Measurements from ENCODE around the gene ZNF333. TPM values are rescaled to one million over a fixed set of nuclear protein-coding genes. Genes with fewer than 3 reads are reported as not detected.

Gene ZNF333
- total RNA-seq, 1 donor, result 31.1 TPM

DNA sequence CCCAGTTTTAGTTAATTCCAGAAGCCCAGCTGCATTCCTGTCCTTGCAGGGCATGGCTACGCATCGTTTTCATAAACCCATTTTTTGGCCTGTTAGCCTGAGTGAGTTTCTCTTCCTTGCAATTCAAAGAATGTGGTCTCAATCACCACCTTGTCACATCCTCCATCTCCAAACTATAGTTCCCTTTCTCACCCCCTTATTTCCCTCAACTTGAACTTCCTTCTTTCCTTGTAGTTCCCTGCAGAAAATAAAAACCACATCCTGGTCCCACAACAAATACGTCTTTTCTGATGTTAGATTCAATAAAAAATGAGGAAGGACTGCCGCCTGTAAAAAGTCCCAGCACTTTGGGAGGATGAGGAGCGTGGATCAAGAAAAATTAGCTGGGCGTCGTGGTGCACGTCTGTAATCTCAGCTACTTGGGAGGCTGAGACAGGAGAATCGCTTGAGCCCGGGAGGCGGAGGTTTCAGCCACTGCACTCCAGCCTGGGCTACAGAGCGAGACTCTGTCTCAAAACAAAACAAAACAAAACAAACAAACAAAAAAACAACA lies 28.4 kb upstream of the ZNF333 start:
- Histone ChIP-seq H2AFZ (ENCODE audit: low read length) (no peak overlapping the region), H4K20me1 (ENCODE audit: insufficient read depth, low read length) (no peaks in the 10 kb centered on the region), H3K27ac (ENCODE audit: low read depth, low read length) (no peak overlapping the region), H3K4me1 (ENCODE audit: insufficient read depth, low read length) (no peaks in the 10 kb centered on the region), H3K27me3 (ENCODE audit: insufficient read depth, low read length) (no peaks in the 10 kb centered on the region), H3K36me3 (ENCODE audit: insufficient read depth, low read length) (no peaks in the 10 kb centered on the region), H3K4me3 (ENCODE audit: insufficient read depth, low read length) (no peak overlapping the region), H3K9me3 (ENCODE audit: low read depth, low read length) (no peaks in the 10 kb centered on the region), H3K4me2 (ENCODE audit: insufficient read depth, low read length) (no peak overlapping the region), H3K79me2 (ENCODE audit: insufficient read depth, low read length) (no peaks in the 10 kb centered on the region)
- no peak for DNase-seq (ENCODE audit: insufficient read length, low spot score, missing footprints)
- TF ChIP-seq, protein P1, sequence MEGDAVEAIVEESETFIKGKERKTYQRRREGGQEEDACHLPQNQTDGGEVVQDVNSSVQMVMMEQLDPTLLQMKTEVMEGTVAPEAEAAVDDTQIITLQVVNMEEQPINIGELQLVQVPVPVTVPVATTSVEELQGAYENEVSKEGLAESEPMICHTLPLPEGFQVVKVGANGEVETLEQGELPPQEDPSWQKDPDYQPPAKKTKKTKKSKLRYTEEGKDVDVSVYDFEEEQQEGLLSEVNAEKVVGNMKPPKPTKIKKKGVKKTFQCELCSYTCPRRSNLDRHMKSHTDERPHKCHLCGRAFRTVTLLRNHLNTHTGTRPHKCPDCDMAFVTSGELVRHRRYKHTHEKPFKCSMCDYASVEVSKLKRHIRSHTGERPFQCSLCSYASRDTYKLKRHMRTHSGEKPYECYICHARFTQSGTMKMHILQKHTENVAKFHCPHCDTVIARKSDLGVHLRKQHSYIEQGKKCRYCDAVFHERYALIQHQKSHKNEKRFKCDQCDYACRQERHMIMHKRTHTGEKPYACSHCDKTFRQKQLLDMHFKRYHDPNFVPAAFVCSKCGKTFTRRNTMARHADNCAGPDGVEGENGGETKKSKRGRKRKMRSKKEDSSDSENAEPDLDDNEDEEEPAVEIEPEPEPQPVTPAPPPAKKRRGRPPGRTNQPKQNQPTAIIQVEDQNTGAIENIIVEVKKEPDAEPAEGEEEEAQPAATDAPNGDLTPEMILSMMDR (IDR thresholded peaks at IDR 0.05; ENCODE audit: extremely low read depth, low read depth, low read length), result no peak

DNA sequence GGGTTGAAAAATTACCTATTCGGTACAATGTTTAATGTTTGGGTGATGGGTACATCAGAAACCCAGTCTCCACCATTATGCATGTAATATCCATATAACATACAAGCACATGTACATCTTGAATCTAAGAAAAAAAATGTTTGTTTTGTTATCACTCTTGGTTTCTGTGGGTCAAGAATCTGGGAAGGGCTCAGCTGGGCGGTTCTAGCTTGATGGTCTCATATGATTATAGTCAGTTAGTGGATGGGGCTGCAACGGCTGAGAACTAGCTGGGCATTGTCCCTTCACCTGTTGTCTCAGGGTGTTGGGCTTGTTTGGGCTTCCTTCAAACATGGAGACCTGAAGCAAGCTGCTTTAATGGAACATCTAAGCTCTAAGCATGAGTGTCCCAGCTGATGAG lies 19.9 kb upstream of the ZNF333 start:
- Histone ChIP-seq H3K27ac (ENCODE audit: low read depth, low read length) (no peak overlapping the region), H3K79me2 (ENCODE audit: insufficient read depth, low read length) (no peaks in the 10 kb centered on the region), H2AFZ (ENCODE audit: low read length) (no peak overlapping the region), H4K20me1 (ENCODE audit: insufficient read depth, low read length) (no peaks in the 10 kb centered on the region), H3K4me3 (ENCODE audit: insufficient read depth, low read length) (no peak overlapping the region), H3K4me1 (ENCODE audit: insufficient read depth, low read length) (peaks cover 4% of the 10 kb centered on the region), H3K36me3 (ENCODE audit: insufficient read depth, low read length) (no peaks in the 10 kb centered on the region), H3K9me3 (ENCODE audit: low read depth, low read length) (no peaks in the 10 kb centered on the region), H3K27me3 (ENCODE audit: insufficient read depth, low read length) (no peaks in the 10 kb centered on the region), H3K4me2 (ENCODE audit: insufficient read depth, low read length) (no peak overlapping the region)
- TF ChIP-seq, protein P1 (IDR thresholded peaks at IDR 0.05; ENCODE audit: extremely low read depth, low read depth, low read length), result no peak
- peak; percentile 43 for DNase-seq (ENCODE audit: insufficient read length, low spot score, missing footprints)

DNA sequence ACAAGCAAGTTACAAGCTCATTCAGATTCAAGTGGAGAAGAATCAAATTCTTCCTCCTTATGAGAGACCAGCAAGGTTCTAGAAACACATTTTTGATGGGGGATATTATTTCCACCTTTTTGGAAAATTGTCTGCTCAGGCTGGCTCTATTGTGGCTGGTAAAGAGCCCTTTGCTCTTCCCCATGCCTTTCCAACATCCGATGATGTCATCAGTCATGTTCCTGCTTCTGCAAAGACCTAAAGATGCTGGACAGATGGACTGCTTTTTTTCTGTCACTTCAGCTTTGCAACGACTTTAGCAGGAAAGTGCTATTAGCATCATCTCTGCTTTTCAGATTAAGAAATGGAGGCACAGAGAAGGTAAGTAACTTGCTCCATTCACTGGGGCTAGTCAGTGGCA lies 19.4 kb upstream of the ZNF333 start:
- no peak overlapping the region for H3K4me3 ChIP-seq (ENCODE audit: insufficient read depth, low read length)
- H3K36me3 ChIP-seq (ENCODE audit: insufficient read depth, low read length), result no peaks in the 10 kb centered on the region
- TF ChIP-seq, protein P1 (IDR thresholded peaks at IDR 0.05; ENCODE audit: extremely low read depth, low read depth, low read length), result no peak

DNA sequence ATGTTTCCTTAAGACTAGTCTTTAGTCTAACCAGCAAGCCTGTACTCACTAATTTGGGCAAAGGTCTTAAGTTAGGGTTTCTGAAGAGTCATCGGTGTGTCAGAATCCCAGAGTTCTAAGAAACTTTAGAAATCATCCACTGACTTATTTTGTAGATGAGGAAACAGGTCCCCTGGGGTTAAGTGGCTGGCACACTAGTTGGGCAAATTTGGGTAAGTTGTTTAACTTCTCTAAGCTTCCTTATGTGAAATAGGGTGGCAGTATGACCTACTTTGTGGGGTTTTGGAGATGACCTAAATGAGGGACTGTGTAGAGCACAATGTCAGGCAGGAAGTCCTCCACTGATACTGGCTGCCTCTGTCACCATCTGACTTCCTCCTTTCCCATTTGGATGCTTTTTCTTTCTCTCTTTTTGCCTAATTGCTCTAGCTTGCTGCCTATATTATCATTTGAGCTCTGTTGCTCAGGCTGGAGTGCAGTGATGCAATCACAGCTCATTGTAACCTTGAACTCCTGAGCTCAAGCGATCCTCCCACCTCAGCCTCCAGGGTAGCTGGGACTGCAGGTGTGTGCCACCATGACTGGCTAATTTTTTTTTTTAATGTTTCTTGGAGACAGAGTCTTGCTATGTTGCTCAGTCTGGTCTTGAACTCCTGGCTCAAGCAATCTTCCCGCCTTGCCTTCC lies 17.5 kb upstream of the ZNF333 start:
- TF ChIP-seq, protein P1 (IDR thresholded peaks at IDR 0.05; ENCODE audit: extremely low read depth, low read depth, low read length), result no peak
- H3K9me3 ChIP-seq (ENCODE audit: low read depth, low read length), result no peaks in the 10 kb centered on the region
- H3K4me1 ChIP-seq (ENCODE audit: insufficient read depth, low read length), result peaks cover 4% of the 10 kb centered on the region
- DNase-seq (ENCODE audit: insufficient read length, low spot score, missing footprints), result no peak
- H3K27me3 ChIP-seq (ENCODE audit: insufficient read depth, low read length), result no peaks in the 10 kb centered on the region
- no peaks in the 10 kb centered on the region for H3K36me3 ChIP-seq (ENCODE audit: insufficient read depth, low read length)
- H3K27ac ChIP-seq (ENCODE audit: low read depth, low read length), result no peak overlapping the region
- H2AFZ ChIP-seq (ENCODE audit: low read length), result no peak overlapping the region
- H3K79me2 ChIP-seq (ENCODE audit: insufficient read depth, low read length), result no peaks in the 10 kb centered on the region
- H4K20me1 ChIP-seq (ENCODE audit: insufficient read depth, low read length), result no peaks in the 10 kb centered on the region
- no peak overlapping the region for H3K4me2 ChIP-seq (ENCODE audit: insufficient read depth, low read length)
- no peak overlapping the region for H3K4me3 ChIP-seq (ENCODE audit: insufficient read depth, low read length)

More for the DNA sequence above, 19.4 kb upstream of the ZNF333 start:
- Histone ChIP-seq H3K27ac (ENCODE audit: low read depth, low read length) (no peak overlapping the region), H3K27me3 (ENCODE audit: insufficient read depth, low read length) (no peaks in the 10 kb centered on the region), H4K20me1 (ENCODE audit: insufficient read depth, low read length) (no peaks in the 10 kb centered on the region), H3K9me3 (ENCODE audit: low read depth, low read length) (no peaks in the 10 kb centered on the region), H3K4me2 (ENCODE audit: insufficient read depth, low read length) (no peak overlapping the region), H3K79me2 (ENCODE audit: insufficient read depth, low read length) (no peaks in the 10 kb centered on the region), H3K4me1 (ENCODE audit: insufficient read depth, low read length) (peaks cover 4% of the 10 kb centered on the region), H2AFZ (ENCODE audit: low read length) (no peak overlapping the region)
- DNase-seq (ENCODE audit: insufficient read length, low spot score, missing footprints), result no peak

All from osteoblast (primary cell).